ENCODE results near the gene CLCN6.
A peak's percentile ranks its signal among the peaks of the same experiment; 100 is the strongest.

- peak; percentile 27 for TF ChIP-seq CTCF (conservative IDR thresholded peaks at IDR 0.05; ENCODE audit: low read depth, low read length)
- TF ChIP-seq EZH2 (IDR thresholded peaks at IDR 0.05; ENCODE audit: borderline replicate concordance, low read depth, low read length, poor library complexity, severe bottlenecking): no peak
These were observed 53.2 kb downstream of the CLCN6 start for GRCh38 chr1:11858968-11859871.

All from A673 (cell line).